GM23338 (cell line): Measurements from ENCODE around the gene SPATA13. TPM values are rescaled to one million over a fixed set of nuclear protein-coding genes. Genes with fewer than 3 reads are reported as not detected.

Experiments
- ATAC-seq: fragments of 200-7000 bp; cut with Tn5 transposase; 3 replicates; pipeline ENCODE4 v1.9.1; 2020
- DNase-seq: peaks from one replicate; pipeline ENCODE4 v3.0.0-alpha.2; 2015; ENCODE audit warnings: low spot score
- H2AFZ ChIP-seq: fragments of 200-600 bp; sonication (generic); 2 replicates; pipeline ENCODE4 v1.8.0; 2016; ENCODE audit warnings: antibody characterized with exemption, mild to moderate bottlenecking, moderate library complexity
- H3F3A ChIP-seq: fragments of 200-600 bp; sonication (generic); replicated peaks from 2 replicates; pipeline ENCODE4 v1.8.0; 2017; ENCODE audit warnings: antibody characterized with exemption, mixed run types, low read depth
- H3K27ac ChIP-seq: fragments of 200-600 bp; sonication (generic); 2 replicates; pipeline ENCODE4 v1.6.1; 2016; ENCODE audit warnings: low read depth
- H3K27me3 ChIP-seq: fragments of 200-600 bp; sonication (generic); 2 replicates; pipeline ENCODE4 v1.8.0; 2016; ENCODE audit warnings: mild to moderate bottlenecking, mixed run types, moderate library complexity; ENCODE audit not compliant: insufficient read depth
- H3K36me3 ChIP-seq: fragments of 200-600 bp; sonication (generic); 2 replicates; pipeline ENCODE4 v1.8.0; 2016; ENCODE audit warnings: mild to moderate bottlenecking; ENCODE audit not compliant: insufficient read depth
- H3K4me1 ChIP-seq: fragments of 200-600 bp; sonication (generic); 2 replicates; pipeline ENCODE4 v1.8.0; 2016; ENCODE audit warnings: mild to moderate bottlenecking, moderate library complexity; ENCODE audit not compliant: insufficient read depth
- H3K4me2 ChIP-seq: fragments of 200-600 bp; sonication (generic); 2 replicates; pipeline ENCODE4 v1.7.1; 2017; ENCODE audit warnings: mixed run types
- H3K4me3 ChIP-seq: fragments of 200-600 bp; sonication (generic); 2 replicates; pipeline ENCODE4 v1.6.1; 2016; ENCODE audit warnings: mixed run types
- H3K79me2 ChIP-seq: fragments of 200-600 bp; sonication (generic); replicated peaks from 2 replicates; pipeline ENCODE4 v1.8.0; 2017; ENCODE audit warnings: mild to moderate bottlenecking; ENCODE audit not compliant: insufficient read depth
- H3K9me2 ChIP-seq: fragments of 200-600 bp; sonication (generic); 2 replicates; pipeline ENCODE4 v1.8.0; 2017; ENCODE audit not compliant: insufficient read depth
- H4K20me1 ChIP-seq: fragments of 200-600 bp; sonication (generic); replicated peaks from 2 replicates; pipeline ENCODE4 v1.8.0; 2017; ENCODE audit warnings: mild to moderate bottlenecking; ENCODE audit not compliant: insufficient read depth
- H3K27ac Mint-ChIP-seq: 2 replicates; pipeline ENCODE4 v1.8.0; 2020; ENCODE audit warnings: inconsistent platforms, mild to moderate bottlenecking, moderate library complexity, mixed read lengths
- H3K27me3 Mint-ChIP-seq: 3 replicates; pipeline ENCODE4 v1.8.0; 2022; ENCODE audit warnings: low read depth, mild to moderate bottlenecking, moderate library complexity, mixed read lengths, inconsistent platforms; ENCODE audit not compliant: insufficient read depth, poor library complexity
- H3K36me3 Mint-ChIP-seq: 3 replicates; pipeline ENCODE4 v1.8.0; 2021; ENCODE audit warnings: low read depth, mild to moderate bottlenecking, inconsistent platforms, moderate library complexity, mixed read lengths
- H3K4me1 Mint-ChIP-seq: 3 replicates; pipeline ENCODE4 v1.8.0; 2020; ENCODE audit warnings: mild to moderate bottlenecking, inconsistent platforms, mixed read lengths
- H3K4me3 Mint-ChIP-seq: 3 replicates; pipeline ENCODE4 v1.8.0; 2021; ENCODE audit warnings: moderate library complexity, mild to moderate bottlenecking, inconsistent platforms, mixed read lengths
- H3K9me3 Mint-ChIP-seq: 3 replicates; pipeline ENCODE4 v1.8.0; 2020; ENCODE audit warnings: moderate library complexity, mild to moderate bottlenecking, inconsistent platforms, mixed read lengths
- EZH2 ChIP-seq: fragments of 200-600 bp; sonication (generic); IDR thresholded peaks from one replicate; pipeline ENCODE4 v1.8.0; 2017; ENCODE audit warnings: antibody characterized with exemption, mild to moderate bottlenecking, low read depth; ENCODE audit not compliant: unreplicated experiment
- NANOG ChIP-seq: IDR thresholded peaks from 2 replicates; pipeline ENCODE4 v1.6.1; 2016; ENCODE audit warnings: antibody characterized with exemption, borderline replicate concordance
- POLR2AphosphoS5 ChIP-seq: IDR thresholded peaks from 2 replicates; pipeline ENCODE4 v1.6.1; 2016; ENCODE audit warnings: antibody characterized with exemption, low read depth
- polyA plus RNA-seq: library from polyadenylated mRNA; unstranded; fragments of >200 nt; fragmentation: Nextera tagmentation; extraction: Ambion mirVana; gene quantifications from 2 replicates; pipeline ENCODE4 v1.2.1, GENCODE V29; 2016
- total RNA-seq: library from RNA; depleted of rRNA; stranded (reverse); fragments of >200 nt; shearing (Covaris generic); gene quantifications from 2 replicates; pipeline ENCODE4 v1.2.3, GENCODE V29; 2014
- TF ChIP-seq, protein P1 (sequence below): fragments of 250-450 bp; sonication (Bioruptor Pico); IDR thresholded peaks from 2 replicates; pipeline ENCODE4 v1.5.0; 2020; ENCODE audit warnings: mild to moderate bottlenecking, moderate library complexity

The SPATA13 gene
- total and polyA plus RNA-seq, 2 experiments from 2014 or later: 11.9 to 45.7 TPM

GRCh38 chr13:24287748-24288287 is 127.3 kb downstream of the SPATA13 start (continued):
- TF ChIP-seq, protein P1, sequence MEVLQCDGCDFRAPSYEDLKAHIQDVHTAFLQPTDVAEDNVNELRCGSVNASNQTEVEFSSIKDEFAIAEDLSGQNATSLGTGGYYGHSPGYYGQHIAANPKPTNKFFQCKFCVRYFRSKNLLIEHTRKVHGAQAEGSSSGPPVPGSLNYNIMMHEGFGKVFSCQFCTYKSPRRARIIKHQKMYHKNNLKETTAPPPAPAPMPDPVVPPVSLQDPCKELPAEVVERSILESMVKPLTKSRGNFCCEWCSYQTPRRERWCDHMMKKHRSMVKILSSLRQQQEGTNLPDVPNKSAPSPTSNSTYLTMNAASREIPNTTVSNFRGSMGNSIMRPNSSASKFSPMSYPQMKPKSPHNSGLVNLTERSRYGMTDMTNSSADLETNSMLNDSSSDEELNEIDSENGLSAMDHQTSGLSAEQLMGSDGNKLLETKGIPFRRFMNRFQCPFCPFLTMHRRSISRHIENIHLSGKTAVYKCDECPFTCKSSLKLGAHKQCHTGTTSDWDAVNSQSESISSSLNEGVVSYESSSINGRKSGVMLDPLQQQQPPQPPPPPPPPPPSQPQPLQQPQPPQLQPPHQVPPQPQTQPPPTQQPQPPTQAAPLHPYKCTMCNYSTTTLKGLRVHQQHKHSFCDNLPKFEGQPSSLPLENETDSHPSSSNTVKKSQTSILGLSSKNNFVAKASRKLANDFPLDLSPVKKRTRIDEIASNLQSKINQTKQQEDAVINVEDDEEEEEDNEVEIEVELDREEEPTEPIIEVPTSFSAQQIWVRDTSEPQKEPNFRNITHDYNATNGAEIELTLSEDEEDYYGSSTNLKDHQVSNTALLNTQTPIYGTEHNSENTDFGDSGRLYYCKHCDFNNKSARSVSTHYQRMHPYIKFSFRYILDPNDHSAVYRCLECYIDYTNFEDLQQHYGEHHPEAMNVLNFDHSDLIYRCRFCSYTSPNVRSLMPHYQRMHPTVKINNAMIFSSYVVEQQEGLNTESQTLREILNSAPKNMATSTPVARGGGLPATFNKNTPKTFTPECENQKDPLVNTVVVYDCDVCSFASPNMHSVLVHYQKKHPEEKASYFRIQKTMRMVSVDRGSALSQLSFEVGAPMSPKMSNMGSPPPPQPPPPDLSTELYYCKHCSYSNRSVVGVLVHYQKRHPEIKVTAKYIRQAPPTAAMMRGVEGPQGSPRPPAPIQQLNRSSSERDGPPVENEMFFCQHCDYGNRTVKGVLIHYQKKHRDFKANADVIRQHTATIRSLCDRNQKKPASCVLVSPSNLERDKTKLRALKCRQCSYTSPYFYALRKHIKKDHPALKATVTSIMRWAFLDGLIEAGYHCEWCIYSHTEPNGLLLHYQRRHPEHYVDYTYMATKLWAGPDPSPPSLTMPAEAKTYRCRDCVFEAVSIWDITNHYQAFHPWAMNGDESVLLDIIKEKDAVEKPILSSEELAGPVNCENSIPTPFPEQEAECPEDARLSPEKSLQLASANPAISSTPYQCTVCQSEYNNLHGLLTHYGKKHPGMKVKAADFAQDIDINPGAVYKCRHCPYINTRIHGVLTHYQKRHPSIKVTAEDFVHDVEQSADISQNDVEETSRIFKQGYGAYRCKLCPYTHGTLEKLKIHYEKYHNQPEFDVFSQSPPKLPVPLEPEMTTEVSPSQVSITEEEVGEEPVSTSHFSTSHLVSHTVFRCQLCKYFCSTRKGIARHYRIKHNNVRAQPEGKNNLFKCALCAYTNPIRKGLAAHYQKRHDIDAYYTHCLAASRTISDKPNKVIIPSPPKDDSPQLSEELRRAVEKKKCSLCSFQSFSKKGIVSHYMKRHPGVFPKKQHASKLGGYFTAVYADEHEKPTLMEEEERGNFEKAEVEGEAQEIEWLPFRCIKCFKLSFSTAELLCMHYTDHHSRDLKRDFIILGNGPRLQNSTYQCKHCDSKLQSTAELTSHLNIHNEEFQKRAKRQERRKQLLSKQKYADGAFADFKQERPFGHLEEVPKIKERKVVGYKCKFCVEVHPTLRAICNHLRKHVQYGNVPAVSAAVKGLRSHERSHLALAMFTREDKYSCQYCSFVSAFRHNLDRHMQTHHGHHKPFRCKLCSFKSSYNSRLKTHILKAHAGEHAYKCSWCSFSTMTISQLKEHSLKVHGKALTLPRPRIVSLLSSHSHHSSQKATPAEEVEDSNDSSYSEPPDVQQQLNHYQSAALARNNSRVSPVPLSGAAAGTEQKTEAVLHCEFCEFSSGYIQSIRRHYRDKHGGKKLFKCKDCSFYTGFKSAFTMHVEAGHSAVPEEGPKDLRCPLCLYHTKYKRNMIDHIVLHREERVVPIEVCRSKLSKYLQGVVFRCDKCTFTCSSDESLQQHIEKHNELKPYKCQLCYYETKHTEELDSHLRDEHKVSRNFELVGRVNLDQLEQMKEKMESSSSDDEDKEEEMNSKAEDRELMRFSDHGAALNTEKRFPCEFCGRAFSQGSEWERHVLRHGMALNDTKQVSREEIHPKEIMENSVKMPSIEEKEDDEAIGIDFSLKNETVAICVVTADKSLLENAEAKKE (CRISPR knock-in tag): no peak
- TF ChIP-seq NANOG (no peak), EZH2 (no peak), POLR2AphosphoS5 (no peak)

DNA sequence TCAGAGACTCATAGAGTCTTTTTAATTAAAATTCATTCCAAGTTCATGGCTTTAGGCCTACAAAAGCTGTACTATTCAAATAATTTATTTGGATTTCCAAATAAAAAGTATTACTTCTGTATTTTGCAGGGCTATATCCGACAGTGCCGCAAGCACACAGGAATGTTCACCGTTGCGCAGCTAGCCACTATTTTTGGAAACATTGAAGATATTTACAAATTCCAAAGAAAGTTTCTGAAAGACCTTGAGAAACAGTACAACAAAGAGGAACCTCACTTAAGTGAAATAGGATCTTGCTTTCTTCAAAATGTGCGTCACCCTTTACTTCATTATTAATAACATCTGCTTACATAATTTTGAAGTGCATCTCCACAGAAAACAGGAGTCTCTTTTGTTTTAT is 128.3 kb downstream of the SPATA13 start:
- Histone ChIP-seq H3K27ac (no peak overlapping the region), H3K36me3 (peaks cover 9% of the 10 kb centered on the region; the same call in 1 of the 2 replicates), H3K4me3 (no peak overlapping the region), H3K4me2 (no peak overlapping the region), H3F3A (no peaks in the 10 kb centered on the region), H2AFZ (no peak overlapping the region), H3K79me2 (no peaks in the 10 kb centered on the region), H3K9me2 (no peaks in the 10 kb centered on the region), H3K27me3 (no peaks in the 10 kb centered on the region), H4K20me1 (no peaks in the 10 kb centered on the region; the same call in 1 of the 2 replicates), H3K4me1 (no peaks in the 10 kb centered on the region)
- H3K27me3 Mint-ChIP-seq: peaks cover 1% of the 10 kb centered on the region
- H3K4me3 Mint-ChIP-seq: no peak overlapping the region
- TF ChIP-seq NANOG: no peak
- peaks cover 38% of the 10 kb centered on the region for H3K36me3 Mint-ChIP-seq
- H3K4me1 Mint-ChIP-seq: no peaks in the 10 kb centered on the region
- no peak for DNase-seq
- H3K27ac Mint-ChIP-seq: no peak overlapping the region
- no peak for ATAC-seq
- no peaks in the 10 kb centered on the region for H3K9me3 Mint-ChIP-seq
